ENCODE measurements around the gene LTA4H. TPM values are rescaled to one million over a fixed set of nuclear protein-coding genes. Genes with fewer than 3 reads are reported as not detected.

Gene LTA4H
- total RNA-seq = 60.0 and 123 TPM in 2 replicates

DNA sequence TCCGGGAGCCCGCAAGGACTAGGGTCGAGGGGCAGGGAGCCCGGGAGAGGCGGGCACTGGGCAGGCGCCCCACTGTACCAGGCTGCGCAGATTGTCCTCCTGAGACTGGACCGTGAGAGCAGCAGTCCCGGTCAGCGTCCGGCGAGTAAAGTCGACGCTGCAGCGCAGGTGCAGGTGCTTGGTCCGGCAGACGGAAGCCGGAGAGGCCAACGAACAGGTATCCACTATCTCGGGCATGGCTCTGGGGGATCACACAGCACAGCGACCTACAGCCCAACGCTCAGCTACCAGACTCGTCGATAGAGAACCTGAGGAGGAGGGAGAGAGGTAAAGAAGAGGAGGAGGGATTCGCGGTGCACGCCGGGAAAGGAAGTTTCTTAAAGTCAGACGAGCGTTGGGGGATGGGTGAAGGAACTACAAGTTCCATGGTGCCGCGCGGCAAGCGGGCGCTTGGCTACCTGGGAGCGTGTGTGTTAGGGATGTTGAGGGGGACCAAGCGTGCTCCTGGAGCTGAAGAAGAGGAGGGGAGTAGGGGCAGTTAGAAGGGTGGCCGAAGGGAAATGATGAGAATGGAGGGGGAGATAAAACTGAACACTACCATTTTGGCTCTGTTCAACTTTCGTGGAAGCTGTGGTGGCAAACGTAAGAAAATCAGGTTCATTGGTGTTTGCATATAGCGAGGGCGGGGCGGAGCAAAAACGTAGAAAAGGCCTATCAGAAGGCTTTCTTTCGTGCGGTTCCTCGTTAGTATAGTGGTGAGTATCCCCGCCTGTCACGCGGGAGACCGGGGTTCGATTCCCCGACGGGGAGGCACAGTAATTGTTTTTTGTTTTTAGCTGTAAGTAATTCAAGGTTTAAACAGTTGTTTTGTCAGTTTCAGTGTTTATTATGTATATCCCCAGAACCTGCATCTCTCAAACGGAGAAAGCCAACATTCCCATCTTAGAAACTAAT, at the start of gene LTA4H:
Gene LTA4H (minus strand): TSS at position 305 of the 954 bp plus-strand sequence. CDS start 68 bp downstream, at position 237.

DNA sequence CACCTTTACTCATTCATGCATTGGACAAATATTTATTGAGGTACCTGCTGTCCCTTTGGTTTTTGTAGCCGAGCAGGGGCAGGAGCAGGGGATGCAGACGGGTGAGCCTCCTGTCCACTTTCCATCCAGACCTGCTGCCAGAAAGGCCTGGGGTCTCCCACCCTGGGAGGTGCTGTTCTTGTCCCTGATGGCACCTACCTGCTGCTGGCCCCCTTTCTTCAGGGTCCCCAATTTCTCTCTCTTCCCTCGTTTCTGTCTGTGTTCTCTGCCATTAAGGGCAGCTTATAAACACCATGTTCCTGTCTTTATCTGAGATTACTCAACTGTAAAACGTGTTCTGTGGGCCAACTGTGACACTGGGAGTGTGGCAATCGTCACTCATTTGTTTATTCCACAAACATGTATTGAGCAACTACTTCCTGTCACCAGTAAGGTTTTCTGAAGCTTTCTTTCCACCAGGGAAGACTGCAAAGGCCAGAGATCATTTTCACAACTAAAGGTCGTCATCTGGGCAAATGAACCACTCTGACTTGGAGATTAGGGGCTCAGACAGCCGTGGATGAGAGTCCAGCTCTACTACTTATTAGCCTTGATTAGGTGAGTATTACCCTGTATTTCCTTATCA, 39.2 kb downstream of the LTA4H start, which contains the start of gene HAL:
Gene HAL (minus strand): TSS at position 311 of the 625 bp plus-strand sequence. CDS start 434 bp downstream, outside the sequence.

Other genes starting within 250 kb of the LTA4H start
- gene NTN4, start 244.8 kb downstream of the LTA4H start, total RNA-seq = 153 and 362 TPM in 2 replicates
- 7.9 and 28.0 TPM in 2 replicates for gene SNRPF, start 176.6 kb downstream of the LTA4H start, total RNA-seq
- gene CCDC38, start 93.0 kb downstream of the LTA4H start, total RNA-seq = under 0.01 TPM in 2 replicates
- under 0.01 and 0.28 TPM in 2 replicates for gene AMDHD1, start 92.3 kb downstream of the LTA4H start, total RNA-seq
- gene HAL, start 39.2 kb downstream of the LTA4H start, total RNA-seq = under 0.01 TPM in 1 of 2 replicates, not detected in the other
- 11.0 and 11.9 TPM in 2 replicates for gene ELK3, start 158.8 kb upstream of the LTA4H start, total RNA-seq

Measured in regular cardiac myocyte (primary cell).